ENCODE measurements around the gene NLRP11.
"Not testable (repeated sequence)": the region's sequence is repeated elsewhere in the genome, so short reads cannot be mapped to it uniquely, and the experiment has no call there.

NLRP11 gene

GRCh38 chr19:55766466-55766865, 65.3 kb downstream of the NLRP11 start:
- in situ Hi-C loops (cut with MboI; ENCODE audit: low pct_unique_long_range_greater_than_20kb, low sequenced_read_pairs, unreplicated experiment) = no loop called here
- DNase-seq (ENCODE audit: low spot score) = no peak
- no peak for TF ChIP-seq CTCF (IDR thresholded peaks at IDR 0.05; ENCODE audit: extremely low read depth, insufficient read depth, missing control alignments)

- in situ Hi-C loops (cut with MboI; ENCODE audit: low pct_unique_long_range_greater_than_20kb, low sequenced_read_pairs, unreplicated experiment); DNase-seq (ENCODE audit: low spot score): not testable (repeated sequence)
Measured at GRCh38 chr19:55758797-55759196, 73.0 kb downstream of the NLRP11 start, which contains the start of gene RFPL4A. Gene RFPL4A (plus strand): TSS chr19:55759097. CDS start chr19:55761801, 2,704 bp downstream.

GRCh38 chr19:55756808-55757207, 75.0 kb downstream of the NLRP11 start:
- in situ Hi-C loops (cut with MboI; ENCODE audit: low pct_unique_long_range_greater_than_20kb, low sequenced_read_pairs, unreplicated experiment); DNase-seq (ENCODE audit: low spot score): not testable (repeated sequence)

GRCh38 chr19:55753401-55753800, 78.4 kb downstream of the NLRP11 start:
- DNase-seq (ENCODE audit: low spot score) = no peak
- in situ Hi-C loops (cut with MboI; ENCODE audit: low pct_unique_long_range_greater_than_20kb, low sequenced_read_pairs, unreplicated experiment) = no loop called here
- TF ChIP-seq CTCF (IDR thresholded peaks at IDR 0.05; ENCODE audit: extremely low read depth, insufficient read depth, missing control alignments) = no peak

- no peak for DNase-seq (ENCODE audit: low spot score)
- in situ Hi-C loops (cut with MboI; ENCODE audit: low pct_unique_long_range_greater_than_20kb, low sequenced_read_pairs, unreplicated experiment) = no loop called here
- TF ChIP-seq CTCF (IDR thresholded peaks at IDR 0.05; ENCODE audit: extremely low read depth, insufficient read depth, missing control alignments) = no peak
Measured at GRCh38 chr19:55750715-55751114, 81.1 kb downstream of the NLRP11 start.

- in situ Hi-C loops (cut with MboI; ENCODE audit: low pct_unique_long_range_greater_than_20kb, low sequenced_read_pairs, unreplicated experiment) = no loop called here
- no peak for TF ChIP-seq CTCF (IDR thresholded peaks at IDR 0.05; ENCODE audit: extremely low read depth, insufficient read depth, missing control alignments)
- no peak for DNase-seq (ENCODE audit: low spot score)
Measured at GRCh38 chr19:55738302-55738701, 93.5 kb downstream of the NLRP11 start, which contains the start of gene NLRP9. Gene NLRP9 (minus strand): TSS chr19:55738402. CDS start chr19:55738374, 28 bp downstream.

Measured in GM13977 (cell line).